Thyroid gland (tissue), 4 donors: ENCODE results near the gene SEC14L2. TPM values are rescaled to one million over a fixed set of nuclear protein-coding genes. Genes with fewer than 3 reads are reported as not detected.

Source experiments
- DNase-seq, 2 donors: peaks; one replicate each; pipeline ENCODE4 v3.0.0-alpha.2; 2019
- H3K27ac ChIP-seq, 3 donors: fragments of 200-600 bp; sonication (generic); 1 replicate in 2 of 3; 2 replicates in 1 of 3; pipeline ENCODE4 v1.5.1; 2016 to 2019; ENCODE audit warnings: mild to moderate bottlenecking in 1 of 3, moderate library complexity in 1 of 3
- H3K27me3 ChIP-seq: fragments of 200-600 bp; sonication (generic); one replicate; pipeline ENCODE4 v1.5.1; 2019
- H3K36me3 ChIP-seq, 2 donors: fragments of 200-600 bp; sonication (generic); one replicate each; pipeline ENCODE4 v1.5.1; 2016 to 2019
- H3K4me1 ChIP-seq, 2 donors: fragments of 200-600 bp; sonication (generic); one replicate each; pipeline ENCODE4 v1.5.1; 2017 to 2019
- H3K4me3 ChIP-seq, 3 donors: fragments of 200-600 bp; sonication (generic); replicated peaks in 1 of 3; 1 replicate in 2 of 3; 2 replicates in 1 of 3; pipeline ENCODE4 v1.5.1; 2016; ENCODE audit warnings: mild to moderate bottlenecking in 1 of 3
- H3K9me3 ChIP-seq: fragments of 200-600 bp; sonication (generic); one replicate; pipeline ENCODE4 v1.5.1; 2017
- POLR2A ChIP-seq, 2 donors: fragments of 450-650 bp; IDR thresholded peaks; one replicate each; pipeline ENCODE4 v1.6.1; 2017; ENCODE audit warnings: antibody characterized with exemption in 2 of 2, mild to moderate bottlenecking in 2 of 2, moderate library complexity in 1 of 2
- WGBS, 2 donors: methylation state at CpG; one replicate each; pipeline ENCODE4 v1.1.5; 2017; 5-methylcytosine and 5-hydroxymethylcytosine counted together
- intact Hi-C: fragments of 100-400 bp; cut with DNase I; formaldehyde crosslinking; loops from one replicate; pipeline ENCODE4 v1.15.1; 2023
- total RNA-seq, 4 donors: library from RNA; depleted of rRNA; stranded (reverse); fragments of >200 nt; gene quantifications; one replicate each; pipeline ENCODE4 v1.2.3, GENCODE V29; 2016
- TF ChIP-seq, protein P1 (sequence below), 6 experiments: fragments of 200-600 bp in 3 of 6; fragments of 450-650 bp in 3 of 6; sonication (generic) in 3 of 6; IDR thresholded peaks; one replicate each; pipeline ENCODE4 v1.5.1; 2016 to 2019; ENCODE audit warnings: antibody characterized with exemption in 6 of 6, mild to moderate bottlenecking in 2 of 6, inconsistent platforms in 1 of 6, moderate library complexity in 1 of 6

SEC14L2 gene
- total RNA-seq, 4 donors from 2014 or later, result 26.6 to 59.1 (median 30.4) TPM

DNA sequence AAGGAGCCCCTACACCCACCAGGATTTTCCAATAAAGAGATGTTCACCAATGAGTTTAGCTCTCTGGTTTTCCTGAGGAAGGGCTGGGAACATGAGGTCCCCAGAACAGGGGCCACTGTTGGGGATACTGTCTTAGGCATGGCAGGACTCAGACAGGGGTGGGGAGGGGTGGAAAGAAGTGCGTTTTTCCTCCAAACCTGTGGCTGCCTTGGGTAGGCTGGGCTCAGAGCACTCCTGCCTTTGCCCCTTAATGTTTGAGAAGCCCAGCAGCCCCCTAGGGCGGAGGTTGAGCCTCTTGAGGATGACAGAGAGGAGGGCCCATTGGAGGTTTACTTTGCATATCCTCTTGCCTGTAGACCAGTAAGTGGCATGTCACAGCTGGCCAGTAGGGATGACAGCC lies 39.4 kb downstream of the SEC14L2 start:
- TF ChIP-seq, protein P1, sequence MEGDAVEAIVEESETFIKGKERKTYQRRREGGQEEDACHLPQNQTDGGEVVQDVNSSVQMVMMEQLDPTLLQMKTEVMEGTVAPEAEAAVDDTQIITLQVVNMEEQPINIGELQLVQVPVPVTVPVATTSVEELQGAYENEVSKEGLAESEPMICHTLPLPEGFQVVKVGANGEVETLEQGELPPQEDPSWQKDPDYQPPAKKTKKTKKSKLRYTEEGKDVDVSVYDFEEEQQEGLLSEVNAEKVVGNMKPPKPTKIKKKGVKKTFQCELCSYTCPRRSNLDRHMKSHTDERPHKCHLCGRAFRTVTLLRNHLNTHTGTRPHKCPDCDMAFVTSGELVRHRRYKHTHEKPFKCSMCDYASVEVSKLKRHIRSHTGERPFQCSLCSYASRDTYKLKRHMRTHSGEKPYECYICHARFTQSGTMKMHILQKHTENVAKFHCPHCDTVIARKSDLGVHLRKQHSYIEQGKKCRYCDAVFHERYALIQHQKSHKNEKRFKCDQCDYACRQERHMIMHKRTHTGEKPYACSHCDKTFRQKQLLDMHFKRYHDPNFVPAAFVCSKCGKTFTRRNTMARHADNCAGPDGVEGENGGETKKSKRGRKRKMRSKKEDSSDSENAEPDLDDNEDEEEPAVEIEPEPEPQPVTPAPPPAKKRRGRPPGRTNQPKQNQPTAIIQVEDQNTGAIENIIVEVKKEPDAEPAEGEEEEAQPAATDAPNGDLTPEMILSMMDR (IDR thresholded peaks at IDR 0.05), result no peak
- TF ChIP-seq POLR2A (IDR thresholded peaks at IDR 0.05), result no peak
- H3K36me3 ChIP-seq, result no peaks in the 10 kb centered on the region
- H3K4me3 ChIP-seq, result no peak overlapping the region
- H3K9me3 ChIP-seq, result no peaks in the 10 kb centered on the region
- no peaks in the 10 kb centered on the region for H3K27me3 ChIP-seq
- H3K27ac ChIP-seq, result no peak overlapping the region
- intact Hi-C loops, result no loop called here
- no peak for DNase-seq
- 83 to 84% methylated on average over 2 of the region's 2 CpGs for WGBS, 2 donors
- no peaks in the 10 kb centered on the region for H3K4me1 ChIP-seq

DNA sequence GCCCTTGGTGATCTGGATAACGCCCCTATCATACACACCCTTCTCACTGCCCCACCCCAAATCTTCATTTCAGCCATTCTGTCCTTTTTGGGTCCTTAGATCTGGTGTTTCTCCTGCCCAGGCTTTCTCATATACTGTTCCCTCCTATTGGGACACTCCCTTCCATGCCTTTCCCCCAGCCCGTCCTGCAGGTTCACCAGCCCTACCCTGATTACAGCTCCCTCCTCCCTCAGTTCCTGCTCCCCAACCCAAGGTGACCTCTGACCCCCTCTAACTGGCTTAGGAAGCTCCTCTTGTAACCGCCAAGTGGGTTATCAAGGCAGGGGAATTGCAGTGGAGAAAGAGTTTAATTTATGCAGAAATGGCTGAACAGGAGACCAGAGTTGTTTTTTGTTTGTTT lies 41.7 kb downstream of the SEC14L2 start:
- H3K4me3 ChIP-seq, result no peak overlapping the region
- H3K4me1 ChIP-seq, result no peaks in the 10 kb centered on the region
- H3K36me3 ChIP-seq, result no peaks in the 10 kb centered on the region
- WGBS, 2 donors, result 80 to 81% methylated on average over 3 of the region's 3 CpGs
- H3K27me3 ChIP-seq, result no peaks in the 10 kb centered on the region
- DNase-seq, result no peak
- no peaks in the 10 kb centered on the region for H3K9me3 ChIP-seq
- intact Hi-C loops, result no loop called here
- no peak overlapping the region for H3K27ac ChIP-seq
- TF ChIP-seq, protein P1 (IDR thresholded peaks at IDR 0.05), result no peak

DNA sequence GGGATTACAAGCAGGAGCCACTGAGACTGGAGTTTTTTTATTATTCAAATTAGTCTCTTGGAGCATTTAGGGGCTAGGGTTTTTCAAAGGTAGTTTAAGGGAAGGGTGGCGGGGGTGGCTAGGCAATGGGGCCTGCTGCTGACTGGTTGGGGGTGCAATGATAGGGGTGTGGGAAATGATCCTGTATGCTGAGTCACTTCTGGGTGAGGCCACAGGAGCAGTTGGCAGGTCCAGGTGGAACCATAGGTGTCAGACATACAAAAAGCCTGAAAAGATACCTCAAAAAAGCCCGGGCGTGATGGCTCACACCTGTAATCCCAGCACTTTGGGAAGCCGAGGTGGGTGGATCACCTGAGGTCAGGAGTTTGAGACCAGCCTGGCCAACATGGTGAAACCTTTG lies 42.4 kb downstream of the SEC14L2 start:
- no peaks in the 10 kb centered on the region for H3K4me1 ChIP-seq
- no peak overlapping the region for H3K4me3 ChIP-seq
- no peak for DNase-seq
- H3K27ac ChIP-seq, result no peak overlapping the region
- no peaks in the 10 kb centered on the region for H3K36me3 ChIP-seq
- H3K27me3 ChIP-seq, result no peaks in the 10 kb centered on the region
- intact Hi-C loops, result no loop called here
- 94% methylated on average over 4 of the region's 4 CpGs for WGBS, 2 donors
- H3K9me3 ChIP-seq, result no peaks in the 10 kb centered on the region
- TF ChIP-seq POLR2A (IDR thresholded peaks at IDR 0.05), result no peak
- TF ChIP-seq, protein P1 (IDR thresholded peaks at IDR 0.05), result no peak

DNA sequence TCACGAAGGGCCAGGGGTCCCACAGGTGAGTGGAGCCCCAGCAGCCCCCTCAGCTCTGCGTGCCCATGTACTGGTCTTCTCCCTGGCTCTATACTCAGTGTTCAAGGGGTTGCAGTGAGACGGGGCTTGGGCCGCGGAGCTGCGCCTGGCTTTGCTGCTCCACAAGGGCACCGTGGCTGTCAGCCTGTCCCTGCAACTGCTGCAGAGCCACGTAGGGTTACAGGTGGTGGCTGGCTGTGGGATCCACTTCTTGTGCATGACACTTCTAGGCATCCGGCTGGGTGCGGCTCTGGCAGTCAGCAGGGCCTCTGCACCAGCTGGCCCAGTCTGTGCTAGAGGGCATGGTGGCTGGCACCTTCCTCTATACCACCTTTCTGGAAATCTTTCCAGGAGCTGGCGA lies 43.0 kb downstream of the SEC14L2 start:
- Histone ChIP-seq H3K4me1 (no peaks in the 10 kb centered on the region), H3K4me3 (no peak overlapping the region), H3K27me3 (no peaks in the 10 kb centered on the region), H3K27ac (no peak overlapping the region), H3K36me3 (no peaks in the 10 kb centered on the region), H3K9me3 (no peaks in the 10 kb centered on the region)
- no peak for DNase-seq
- 85 to 87% methylated on average over 7 to 8 of the region's 11 CpGs for WGBS, 2 donors
- intact Hi-C loops, result no loop called here
- TF ChIP-seq POLR2A (IDR thresholded peaks at IDR 0.05), result no peak
- TF ChIP-seq, protein P1 (IDR thresholded peaks at IDR 0.05), result no peak

DNA sequence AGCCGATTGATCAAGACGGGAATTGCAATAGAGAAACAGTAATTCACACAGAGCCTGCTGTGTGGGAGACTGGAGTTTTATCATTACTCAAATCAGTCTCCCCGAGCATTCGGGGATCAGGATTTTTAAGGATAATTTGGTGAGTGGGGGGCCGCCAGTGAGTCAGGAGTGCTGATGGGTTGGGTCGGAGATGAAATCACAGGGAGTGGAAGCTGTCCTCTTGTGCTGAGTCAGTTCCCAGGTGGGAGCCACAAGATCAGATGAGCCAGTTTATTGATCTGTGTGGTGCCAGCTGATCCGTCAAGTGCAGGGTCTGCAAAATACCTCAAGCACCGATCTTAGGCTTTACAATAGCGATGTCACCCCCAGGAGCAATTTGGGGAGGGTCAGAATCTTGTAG lies 44.3 kb downstream of the SEC14L2 start:
- Histone ChIP-seq H3K36me3 (no peaks in the 10 kb centered on the region), H3K4me1 (no peaks in the 10 kb centered on the region), H3K4me3 (no peak overlapping the region), H3K27me3 (no peaks in the 10 kb centered on the region), H3K9me3 (no peaks in the 10 kb centered on the region), H3K27ac (no peak overlapping the region)
- DNase-seq, result no peak
- WGBS, 2 donors, result 74 to 84% methylated on average over 9 of the region's 9 CpGs
- no peak for TF ChIP-seq POLR2A (IDR thresholded peaks at IDR 0.05)
- TF ChIP-seq, protein P1 (IDR thresholded peaks at IDR 0.05), result no peak
- intact Hi-C loops, result no loop called here
